ENCODE data around the gene CLIP4. TPM values are rescaled to one million over a fixed set of nuclear protein-coding genes. Genes with fewer than 3 reads are reported as not detected.

Gene CLIP4
- total RNA-seq, 1 experiment from 2014 or later, result 25.1 TPM

DNA sequence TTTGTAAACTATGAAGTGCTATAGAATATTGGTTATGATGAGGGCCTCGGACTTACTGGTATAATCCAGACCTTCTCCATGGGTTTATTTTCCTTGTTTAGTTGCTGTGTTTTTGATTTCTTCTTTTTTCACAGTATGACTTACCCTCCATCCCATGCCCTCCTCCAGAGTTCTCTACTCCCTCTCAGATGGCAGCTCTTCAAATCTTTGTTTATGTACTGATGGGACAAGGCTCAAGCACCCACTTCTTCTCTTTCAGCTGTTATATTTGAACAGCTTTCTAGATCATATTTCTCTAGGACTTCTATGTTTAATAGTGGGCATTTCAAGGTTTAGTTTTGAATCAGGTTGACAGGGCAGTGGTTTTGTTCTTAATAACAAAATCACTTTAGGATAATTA, 43.9 kb downstream of the CLIP4 start:
- no peaks in the 10 kb centered on the region for H3K27me3 ChIP-seq (ENCODE audit: low read length)
- no peaks in the 10 kb centered on the region for H3F3A ChIP-seq (ENCODE audit: low read length, unreplicated experiment)
- H3K4me3 ChIP-seq (ENCODE audit: low read length), result no peak overlapping the region
- ChIA-PET CTCF (no interaction called here), POLR2A (ENCODE audit: unreplicated experiment) (no interaction called here)
- H4K20me1 ChIP-seq (ENCODE audit: low read length), result no peaks in the 10 kb centered on the region
- no peaks in the 10 kb centered on the region for H3K9me2 ChIP-seq (replicated peaks; ENCODE audit: low read length)
- no peak overlapping the region for H2AFZ ChIP-seq (ENCODE audit: low read length)
- peaks cover 17% of the 10 kb centered on the region; the same call in 1 of the 2 replicates for H3K36me3 ChIP-seq (ENCODE audit: low read depth, low read length)
- TF ChIP-seq EZH2phosphoT487 (IDR thresholded peaks at IDR 0.05; ENCODE audit: borderline replicate concordance, low read length), result no peak
- TF ChIP-seq, protein P1, sequence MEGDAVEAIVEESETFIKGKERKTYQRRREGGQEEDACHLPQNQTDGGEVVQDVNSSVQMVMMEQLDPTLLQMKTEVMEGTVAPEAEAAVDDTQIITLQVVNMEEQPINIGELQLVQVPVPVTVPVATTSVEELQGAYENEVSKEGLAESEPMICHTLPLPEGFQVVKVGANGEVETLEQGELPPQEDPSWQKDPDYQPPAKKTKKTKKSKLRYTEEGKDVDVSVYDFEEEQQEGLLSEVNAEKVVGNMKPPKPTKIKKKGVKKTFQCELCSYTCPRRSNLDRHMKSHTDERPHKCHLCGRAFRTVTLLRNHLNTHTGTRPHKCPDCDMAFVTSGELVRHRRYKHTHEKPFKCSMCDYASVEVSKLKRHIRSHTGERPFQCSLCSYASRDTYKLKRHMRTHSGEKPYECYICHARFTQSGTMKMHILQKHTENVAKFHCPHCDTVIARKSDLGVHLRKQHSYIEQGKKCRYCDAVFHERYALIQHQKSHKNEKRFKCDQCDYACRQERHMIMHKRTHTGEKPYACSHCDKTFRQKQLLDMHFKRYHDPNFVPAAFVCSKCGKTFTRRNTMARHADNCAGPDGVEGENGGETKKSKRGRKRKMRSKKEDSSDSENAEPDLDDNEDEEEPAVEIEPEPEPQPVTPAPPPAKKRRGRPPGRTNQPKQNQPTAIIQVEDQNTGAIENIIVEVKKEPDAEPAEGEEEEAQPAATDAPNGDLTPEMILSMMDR (conservative IDR thresholded peaks at IDR 0.05; ENCODE audit: low read depth, low read length), result no peak
- no peak for TF ChIP-seq EZH2 (IDR thresholded peaks at IDR 0.05; ENCODE audit: low read length, unreplicated experiment)
- H3K9me3 ChIP-seq (ENCODE audit: low read length), result no peaks in the 10 kb centered on the region
- ATAC-seq (no peak), DNase-seq (no peak)
- H3K27ac ChIP-seq (ENCODE audit: low read length), result no peak overlapping the region
- no TSS peak for BruUV-seq (replicated peaks)
- no peak overlapping the region for H3K9ac ChIP-seq (ENCODE audit: low read length)
- no peaks in the 10 kb centered on the region for H3K79me2 ChIP-seq (ENCODE audit: low read length)
- no peaks in the 10 kb centered on the region for H3K4me1 ChIP-seq (ENCODE audit: insufficient read depth, low read length)
- H3K4me2 ChIP-seq (ENCODE audit: low read length), result no peak overlapping the region
- intact Hi-C loops (cut with micrococcal nuclease), result no loop called here

DNA sequence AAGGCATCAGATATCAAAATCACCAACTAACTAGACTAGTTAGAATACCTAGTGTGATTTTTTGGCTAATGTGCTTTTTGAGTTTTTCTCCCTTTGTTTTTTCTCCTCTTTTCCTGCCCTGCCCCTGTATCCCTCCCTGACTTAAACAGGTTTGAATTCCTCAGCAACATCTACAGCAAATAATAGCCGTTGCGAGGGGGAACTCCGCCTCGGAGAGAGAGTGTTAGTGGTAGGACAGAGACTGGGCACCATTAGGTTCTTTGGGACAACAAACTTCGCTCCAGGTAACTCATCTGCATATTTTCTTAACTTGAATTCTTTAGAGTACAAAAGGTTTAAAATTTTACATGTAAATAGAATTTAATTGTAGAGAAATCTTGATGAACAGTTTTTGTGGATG, 45.0 kb downstream of the CLIP4 start:
- POLR2A ChIA-PET (ENCODE audit: unreplicated experiment), result no interaction called here
- Histone ChIP-seq H3F3A (ENCODE audit: low read length, unreplicated experiment) (no peaks in the 10 kb centered on the region), H3K36me3 (ENCODE audit: low read depth, low read length) (peaks cover 14% of the 10 kb centered on the region; the same call in 1 of the 2 replicates), H3K79me2 (ENCODE audit: low read length) (no peaks in the 10 kb centered on the region), H2AFZ (ENCODE audit: low read length) (no peak overlapping the region), H3K9ac (ENCODE audit: low read length) (no peak overlapping the region), H3K4me3 (ENCODE audit: low read length) (no peak overlapping the region), H4K20me1 (ENCODE audit: low read length) (no peaks in the 10 kb centered on the region), H3K27me3 (ENCODE audit: low read length) (no peaks in the 10 kb centered on the region), H3K4me1 (ENCODE audit: insufficient read depth, low read length) (peaks cover 9% of the 10 kb centered on the region), H3K4me2 (ENCODE audit: low read length) (no peak overlapping the region), H3K27ac (ENCODE audit: low read length) (no peak overlapping the region), H3K9me3 (ENCODE audit: low read length) (no peaks in the 10 kb centered on the region), H3K9me2 (replicated peaks; ENCODE audit: low read length) (no peaks in the 10 kb centered on the region)
- ATAC-seq (no peak), DNase-seq (no peak)
- intact Hi-C loops (cut with micrococcal nuclease), result no loop called here
- TF ChIP-seq, protein P1 (conservative IDR thresholded peaks at IDR 0.05; ENCODE audit: low read depth, low read length), result no peak
- no peak for TF ChIP-seq EZH2phosphoT487 (IDR thresholded peaks at IDR 0.05; ENCODE audit: borderline replicate concordance, low read length)
- no peak for TF ChIP-seq EZH2 (IDR thresholded peaks at IDR 0.05; ENCODE audit: low read length, unreplicated experiment)
- no TSS peak for BruUV-seq (replicated peaks)
- CTCF ChIA-PET, result no interaction called here

DNA sequence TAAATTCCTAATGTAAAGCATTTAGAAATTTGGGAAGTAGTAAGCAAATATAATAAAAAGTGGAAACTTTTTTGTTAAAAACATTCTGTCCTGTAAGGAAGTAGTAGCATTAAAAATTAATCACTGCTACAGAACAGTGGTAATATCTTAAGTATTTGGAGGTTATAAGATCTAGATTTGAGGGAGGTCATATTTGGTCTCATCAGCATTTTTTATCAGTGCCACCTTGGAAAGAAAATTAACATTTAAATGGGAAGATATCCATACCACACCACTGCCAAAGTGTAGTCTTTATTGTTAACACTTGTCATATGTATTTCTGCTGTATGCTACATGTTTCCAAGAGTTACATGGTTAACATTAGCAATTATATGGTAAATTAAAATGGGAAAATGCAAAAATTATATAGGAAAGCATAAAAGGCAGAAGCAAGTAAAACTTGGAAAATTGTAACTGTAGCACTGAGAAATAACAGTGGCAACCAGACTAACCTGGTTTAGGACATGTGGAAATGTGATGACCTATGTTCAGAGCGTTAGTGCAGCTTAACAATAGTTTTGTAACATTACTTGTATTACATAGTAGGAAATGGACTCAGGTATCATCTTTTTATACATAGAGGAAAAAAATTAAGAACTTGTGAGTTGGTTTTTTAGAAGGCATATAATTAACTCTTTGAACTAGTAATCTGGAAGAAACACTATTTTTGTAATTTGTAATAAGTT, 47.2 kb downstream of the CLIP4 start:
- Histone ChIP-seq H3F3A (ENCODE audit: low read length, unreplicated experiment) (peaks cover 4% of the 10 kb centered on the region), H3K79me2 (ENCODE audit: low read length) (no peaks in the 10 kb centered on the region), H2AFZ (ENCODE audit: low read length) (no peak overlapping the region), H3K27ac (ENCODE audit: low read length) (no peak overlapping the region), H3K9me3 (ENCODE audit: low read length) (no peaks in the 10 kb centered on the region), H4K20me1 (ENCODE audit: low read length) (no peaks in the 10 kb centered on the region), H3K27me3 (ENCODE audit: low read length) (no peaks in the 10 kb centered on the region), H3K9ac (ENCODE audit: low read length) (no peak overlapping the region), H3K4me2 (ENCODE audit: low read length) (no peak overlapping the region), H3K9me2 (replicated peaks; ENCODE audit: low read length) (no peaks in the 10 kb centered on the region), H3K36me3 (ENCODE audit: low read depth, low read length) (peaks cover 12% of the 10 kb centered on the region; the same call in 1 of the 2 replicates), H3K4me1 (ENCODE audit: insufficient read depth, low read length) (peaks cover 24% of the 10 kb centered on the region), H3K4me3 (ENCODE audit: low read length) (no peak overlapping the region)
- TF ChIP-seq EZH2 (IDR thresholded peaks at IDR 0.05; ENCODE audit: low read length, unreplicated experiment) (no peak), EZH2phosphoT487 (IDR thresholded peaks at IDR 0.05; ENCODE audit: borderline replicate concordance, low read length) (no peak)
- TF ChIP-seq, protein P1 (conservative IDR thresholded peaks at IDR 0.05; ENCODE audit: low read depth, low read length), result no peak
- CTCF ChIA-PET, result no interaction called here
- no peak for DNase-seq
- ATAC-seq, result no peak
- POLR2A ChIA-PET (ENCODE audit: unreplicated experiment), result no interaction called here
- intact Hi-C loops (cut with micrococcal nuclease), result no loop called here
- BruUV-seq (replicated peaks), result no TSS peak
